Natural killer cell treated with Interleukin-12 subunit alpha and Interleukin-12 subunit beta and Interleukin-15 and Interleukin-18, amount 100 ng/mL, for 72 hours (primary cell): Measurements from ENCODE around the gene STRBP. TPM values are rescaled to one million over a fixed set of nuclear protein-coding genes. Genes with fewer than 3 reads are reported as not detected.
A peak's percentile ranks its signal among the peaks of the same experiment; 100 is the strongest.

Source experiments
- ATAC-seq, 2 donors: fragments of 150-1000 bp; cut with Tn5 transposase in 1 of 2; sonication (Bioruptor Pico), chemical (Tn5 transposase) in 1 of 2; 2 replicates each; pipeline ENCODE4 v1.10.0; 2021
- DNase-seq: peaks from one replicate; pipeline ENCODE4 v3.0.0; 2022; ENCODE audit warnings: low spot score
- H3K27ac Mint-ChIP-seq, 2 donors: 1 replicate in 1 of 2; 2 replicates in 1 of 2; pipeline ENCODE4 v1.8.0; 2022; ENCODE audit warnings: mixed read lengths in 2 of 2, mild to moderate bottlenecking in 1 of 2, moderate library complexity in 1 of 2
- H3K27me3 Mint-ChIP-seq, 2 donors: 1 replicate in 1 of 2; 2 replicates in 1 of 2; pipeline ENCODE4 v1.8.0; 2022; ENCODE audit warnings: mixed read lengths in 2 of 2
- H3K36me3 Mint-ChIP-seq: one replicate; pipeline ENCODE4 v1.8.0; 2022; ENCODE audit warnings: mixed read lengths
- H3K4me1 Mint-ChIP-seq, 2 donors: 1 replicate in 1 of 2; 2 replicates in 1 of 2; pipeline ENCODE4 v1.8.0; 2022; ENCODE audit warnings: low read depth in 2 of 2, mixed read lengths in 2 of 2, mild to moderate bottlenecking in 1 of 2
- H3K4me3 Mint-ChIP-seq: one replicate; pipeline ENCODE4 v1.8.0; 2022; ENCODE audit warnings: mixed read lengths
- H3K9me3 Mint-ChIP-seq: 2 replicates; pipeline ENCODE4 v1.8.0; 2022; ENCODE audit warnings: mixed read lengths
- total RNA-seq, 2 donors: library from RNA; stranded (reverse); gene quantifications; one replicate each; pipeline ENCODE4 v1.2.3, GENCODE V29; 2022

The STRBP gene
- total RNA-seq, 2 donors from 2014 or later, result 6.9 to 13.9 TPM

DNA sequence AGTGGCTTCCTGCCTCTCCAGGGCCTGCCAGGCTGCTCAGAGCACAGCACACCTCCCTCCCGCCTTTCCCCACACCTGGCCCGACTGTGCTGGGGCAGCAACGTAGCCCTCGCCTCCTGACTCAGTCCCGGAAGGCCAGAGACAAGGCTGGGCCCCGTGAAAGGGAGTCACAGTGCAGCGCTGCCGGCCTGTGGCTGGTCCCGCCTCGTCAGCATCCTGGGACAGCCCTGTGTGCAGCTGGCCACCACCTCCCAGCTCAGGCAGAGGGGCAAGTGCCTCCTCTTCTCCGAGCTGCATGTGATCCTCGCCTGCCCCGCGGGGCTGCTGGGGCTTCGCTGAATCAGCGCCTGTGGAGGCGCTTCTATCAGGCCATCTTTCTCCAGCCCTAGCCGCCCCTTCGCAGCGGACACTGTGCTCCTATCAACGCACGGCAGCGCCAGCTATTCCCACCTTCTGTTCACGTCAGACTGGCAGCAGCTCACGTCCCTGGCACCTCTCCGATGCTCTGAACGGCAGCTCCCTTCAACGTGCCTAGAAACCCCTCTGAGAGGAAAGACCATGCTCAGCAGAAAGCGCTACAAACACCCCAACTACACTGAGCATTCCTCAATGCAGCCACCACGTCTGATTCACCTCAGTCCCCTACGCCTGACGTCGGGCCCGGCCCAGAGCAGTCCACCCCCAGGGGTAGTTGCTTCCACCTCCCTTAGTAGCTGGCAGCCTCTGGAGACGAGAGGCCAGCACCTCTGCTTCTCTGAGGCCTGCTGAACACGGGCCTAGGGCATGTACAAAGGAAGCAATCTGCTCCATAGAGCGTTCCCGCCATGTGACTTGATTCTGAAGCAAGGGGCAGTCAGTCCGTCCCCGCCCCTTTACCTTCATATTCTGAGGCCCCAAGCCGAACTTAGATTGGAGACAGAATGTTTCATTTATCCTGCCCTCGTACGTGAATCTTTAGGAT is 156.1 kb downstream of the STRBP start:
- Mint-ChIP-seq H3K27me3 (no peaks in the 10 kb centered on the region), H3K36me3 (no peaks in the 10 kb centered on the region), H3K4me1 (peaks cover 0 to 3% of the 10 kb centered on the region in 2 donors), H3K4me3 (no peak overlapping the region), H3K9me3 (no peaks in the 10 kb centered on the region), H3K27ac (no peak overlapping the region)
- peak; percentile 22 to 46 for ATAC-seq
- DNase-seq, result no peak

DNA sequence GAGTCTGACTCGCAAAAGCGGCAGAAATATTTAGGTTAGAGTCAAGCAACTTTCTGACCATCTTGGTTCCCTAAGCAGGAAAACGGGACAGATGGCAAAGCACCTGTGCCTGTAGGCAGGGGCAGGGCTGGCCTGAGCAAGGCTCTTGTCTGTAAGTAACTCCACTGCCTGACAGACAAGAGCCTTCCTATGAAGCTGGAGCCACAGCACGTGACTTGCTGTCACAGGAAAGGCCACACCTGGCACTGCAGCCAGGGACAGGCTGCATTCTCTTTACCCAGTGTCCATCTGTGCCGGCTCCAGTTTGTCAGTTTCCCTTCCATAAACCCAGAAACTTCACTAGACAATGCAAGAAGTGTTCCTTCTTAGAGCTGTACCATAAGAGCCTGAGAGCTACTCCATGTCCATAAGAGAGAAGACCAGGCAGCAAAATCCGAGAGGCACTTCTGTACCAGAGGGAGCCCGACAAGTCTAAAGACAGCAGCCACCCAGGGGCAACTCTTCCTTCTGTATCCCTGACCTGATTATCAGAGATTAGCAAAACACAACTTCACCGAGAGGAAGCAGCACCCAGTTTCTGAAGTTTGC is 156.9 kb downstream of the STRBP start:
- ATAC-seq, result no peak
- H3K36me3 Mint-ChIP-seq, result no peaks in the 10 kb centered on the region
- DNase-seq, result no peak
- H3K4me3 Mint-ChIP-seq, result no peak overlapping the region
- H3K27ac Mint-ChIP-seq, result no peak overlapping the region
- H3K9me3 Mint-ChIP-seq, result no peaks in the 10 kb centered on the region
- peaks cover 0 to 5% of the 10 kb centered on the region in 2 donors for H3K4me1 Mint-ChIP-seq
- no peaks in the 10 kb centered on the region for H3K27me3 Mint-ChIP-seq

DNA sequence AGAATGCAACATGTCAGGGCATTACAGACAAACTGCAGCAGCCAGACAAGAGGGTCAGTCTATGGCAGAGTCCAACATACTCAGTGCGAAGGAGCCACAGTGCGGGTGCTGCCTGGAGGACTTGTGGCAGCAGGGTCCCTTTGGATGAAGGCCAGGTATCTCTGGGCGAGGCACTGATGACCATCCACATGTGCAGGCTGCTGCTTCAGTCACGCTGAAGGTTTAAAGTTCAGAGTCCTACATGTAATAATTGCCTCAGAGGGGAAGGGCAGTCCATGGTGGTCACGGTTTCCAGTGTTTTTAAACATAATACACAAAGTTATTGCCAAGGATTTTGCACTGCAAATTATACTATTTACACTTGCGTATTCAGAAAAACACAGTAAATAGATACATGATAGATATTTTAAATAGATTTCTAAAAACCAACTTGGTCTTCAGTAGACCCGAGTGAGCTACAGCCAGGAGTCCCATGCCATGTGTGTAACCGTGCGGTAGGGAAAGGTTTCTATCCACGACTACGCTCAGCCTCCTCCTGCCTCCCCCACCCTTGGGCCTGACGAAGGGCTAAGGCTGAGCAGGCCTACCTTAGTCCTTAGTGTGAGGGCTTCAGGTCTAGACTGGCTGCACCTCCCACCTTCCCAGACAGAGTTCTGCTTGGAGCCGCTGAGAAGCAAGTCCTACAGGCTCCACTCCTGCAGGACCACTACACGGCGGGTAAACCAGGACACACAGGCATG is 158.7 kb downstream of the STRBP start:
- H3K4me1 Mint-ChIP-seq, result peaks cover 0 to 5% of the 10 kb centered on the region in 2 donors
- H3K36me3 Mint-ChIP-seq, result no peaks in the 10 kb centered on the region
- no peaks in the 10 kb centered on the region for H3K27me3 Mint-ChIP-seq
- H3K9me3 Mint-ChIP-seq, result no peaks in the 10 kb centered on the region
- ATAC-seq (peak in 1 of 2 donors; percentile 4), DNase-seq (no peak)
- no peak overlapping the region for H3K4me3 Mint-ChIP-seq
- H3K27ac Mint-ChIP-seq, result no peak overlapping the region

DNA sequence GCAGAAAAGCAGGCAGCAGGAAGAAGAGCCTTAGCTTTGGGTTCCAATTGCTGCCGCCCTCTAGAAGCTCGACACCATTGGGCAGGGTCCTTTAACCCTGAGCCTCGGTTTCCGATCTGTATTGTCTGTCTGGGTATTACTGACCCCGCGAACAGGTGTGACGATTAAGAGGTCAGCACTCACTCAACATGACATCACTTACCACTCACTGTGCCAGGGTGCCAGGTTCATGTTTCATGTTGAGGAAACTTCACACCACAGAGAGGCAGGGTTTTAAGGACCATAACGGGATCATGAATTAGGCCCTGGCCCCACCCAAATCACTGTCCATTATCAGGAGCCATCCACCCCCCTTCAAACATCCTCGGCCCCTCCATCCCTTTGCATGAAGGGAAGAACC is 159.4 kb downstream of the STRBP start:
- H3K4me1 Mint-ChIP-seq, result peaks cover 0 to 5% of the 10 kb centered on the region in 2 donors
- H3K4me3 Mint-ChIP-seq, result no peak overlapping the region
- H3K9me3 Mint-ChIP-seq, result no peaks in the 10 kb centered on the region
- no peak overlapping the region for H3K27ac Mint-ChIP-seq
- no peaks in the 10 kb centered on the region for H3K27me3 Mint-ChIP-seq
- H3K36me3 Mint-ChIP-seq, result no peaks in the 10 kb centered on the region
- ATAC-seq (no peak), DNase-seq (no peak)

DNA sequence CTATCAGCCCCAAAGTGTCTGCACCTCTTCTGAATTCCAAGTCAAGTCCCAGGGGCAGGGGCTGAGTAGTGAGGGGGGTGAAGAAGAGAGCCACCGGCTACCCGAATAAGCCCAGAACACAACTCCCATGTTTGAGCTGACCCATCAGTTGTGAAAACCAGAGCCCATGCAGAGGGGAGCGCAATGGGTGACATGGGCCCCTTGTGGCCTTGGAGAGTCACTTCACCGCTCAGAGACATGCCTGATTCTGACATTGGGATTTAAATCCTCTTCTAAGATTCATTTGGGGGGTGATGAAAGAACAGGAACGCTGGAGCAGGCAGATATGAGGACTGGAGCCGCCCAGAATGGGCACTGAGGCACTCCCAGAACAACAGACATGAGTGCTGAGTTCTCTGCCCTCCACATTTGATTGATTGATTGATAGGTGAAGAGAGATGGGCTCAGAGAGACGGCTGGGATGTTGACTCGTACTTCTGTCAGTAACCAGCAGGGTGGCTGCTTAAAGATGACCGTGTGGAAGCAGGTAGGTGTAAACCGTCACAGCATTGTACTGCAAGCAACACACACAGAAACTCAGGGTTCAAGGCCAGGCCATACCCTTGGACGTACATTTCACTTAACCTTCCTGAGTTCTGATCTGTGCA is 160.6 kb downstream of the STRBP start:
- Mint-ChIP-seq H3K9me3 (no peaks in the 10 kb centered on the region), H3K4me1 (peaks cover 0 to 5% of the 10 kb centered on the region in 2 donors), H3K27me3 (no peaks in the 10 kb centered on the region), H3K4me3 (no peak overlapping the region), H3K36me3 (no peaks in the 10 kb centered on the region), H3K27ac (no peak overlapping the region)
- no peak for ATAC-seq
- DNase-seq, result no peak

DNA sequence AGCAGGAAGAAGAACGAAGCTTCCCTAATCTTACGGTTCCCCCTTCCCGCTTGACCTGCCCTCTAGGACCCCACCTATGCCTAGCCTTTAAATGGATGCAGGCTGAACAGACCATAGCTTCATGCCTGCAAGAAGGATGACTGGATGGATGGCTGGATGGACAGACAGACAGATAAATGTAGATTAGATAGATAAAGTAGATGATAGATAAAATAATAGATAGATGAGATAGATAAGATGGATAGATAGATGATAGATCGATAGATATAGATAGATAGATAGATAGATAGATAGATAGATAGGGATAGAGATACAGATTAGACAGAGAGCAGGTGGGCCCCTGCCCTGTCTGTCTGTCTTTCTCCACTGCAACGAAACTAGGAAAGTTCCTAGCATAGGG is 162.9 kb downstream of the STRBP start:
- peaks cover 0 to 2% of the 10 kb centered on the region in 2 donors for H3K4me1 Mint-ChIP-seq
- H3K9me3 Mint-ChIP-seq, result no peaks in the 10 kb centered on the region
- H3K27ac Mint-ChIP-seq, result no peak overlapping the region
- H3K36me3 Mint-ChIP-seq, result no peaks in the 10 kb centered on the region
- no peaks in the 10 kb centered on the region for H3K27me3 Mint-ChIP-seq
- DNase-seq (no peak), ATAC-seq (no peak)
- H3K4me3 Mint-ChIP-seq, result no peak overlapping the region

DNA sequence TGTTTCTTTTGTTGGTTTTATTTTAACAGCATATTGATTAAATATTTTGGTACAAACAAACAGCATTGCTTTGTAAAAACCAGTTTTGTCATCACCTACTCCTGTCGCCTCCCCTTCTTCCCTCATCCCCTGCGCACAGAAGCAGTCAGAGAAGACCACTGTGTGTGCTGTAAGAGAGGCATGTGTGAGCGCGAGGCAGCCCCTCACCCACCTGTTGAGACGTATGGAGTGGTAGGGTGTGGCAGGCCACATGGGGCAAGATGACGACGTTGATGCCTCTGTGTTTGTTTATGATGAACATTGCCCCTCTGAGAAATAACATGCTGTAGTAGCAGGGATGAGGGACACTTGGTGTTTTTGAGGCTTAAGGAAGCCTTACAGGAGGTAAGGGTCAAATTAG is 163.6 kb downstream of the STRBP start:
- DNase-seq (no peak), ATAC-seq (no peak)
- no peak overlapping the region for H3K27ac Mint-ChIP-seq
- no peaks in the 10 kb centered on the region for H3K27me3 Mint-ChIP-seq
- H3K9me3 Mint-ChIP-seq, result no peaks in the 10 kb centered on the region
- H3K4me3 Mint-ChIP-seq, result no peak overlapping the region
- H3K36me3 Mint-ChIP-seq, result no peaks in the 10 kb centered on the region
- peaks cover 0 to 2% of the 10 kb centered on the region in 2 donors for H3K4me1 Mint-ChIP-seq

DNA sequence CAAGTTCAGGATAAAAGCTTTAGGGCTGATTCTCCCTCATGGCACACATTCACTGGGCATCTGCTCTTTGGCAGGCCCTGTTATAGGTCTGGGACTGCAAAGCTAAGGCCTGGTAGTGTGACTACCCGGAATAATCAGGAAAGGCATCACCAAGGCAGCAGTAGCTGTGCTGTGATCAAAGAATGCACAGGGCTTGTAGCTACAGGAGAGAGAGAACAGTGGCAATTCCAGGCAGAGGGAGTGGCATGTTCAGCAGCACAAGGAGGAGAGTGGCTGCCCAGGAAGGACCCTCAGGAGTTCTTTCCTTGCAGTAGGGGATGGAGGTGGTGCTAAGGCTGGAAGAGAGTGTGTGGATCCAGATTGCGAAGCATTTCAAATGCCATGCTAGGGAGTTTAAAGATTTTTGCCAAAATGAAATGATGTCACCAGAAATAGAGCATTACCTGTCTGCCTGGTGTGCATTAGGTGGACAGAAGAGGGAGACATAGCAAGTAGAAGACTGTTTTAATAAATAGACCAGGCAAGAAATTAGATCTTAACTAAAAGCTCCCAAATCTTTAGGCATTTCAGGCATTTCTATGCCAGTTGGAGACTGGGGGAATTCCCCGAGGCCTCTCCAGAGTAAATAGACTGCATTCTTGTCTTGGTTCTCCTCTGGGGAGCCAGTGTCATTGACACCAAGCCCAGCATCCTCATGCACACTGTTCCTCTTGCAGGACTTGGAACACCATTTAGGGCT is 165.8 kb downstream of the STRBP start:
- no peaks in the 10 kb centered on the region for H3K27me3 Mint-ChIP-seq
- H3K4me3 Mint-ChIP-seq, result no peak overlapping the region
- ATAC-seq (no peak), DNase-seq (no peak)
- H3K27ac Mint-ChIP-seq, result no peak overlapping the region
- no peaks in the 10 kb centered on the region for H3K9me3 Mint-ChIP-seq
- peaks cover 4% of the 10 kb centered on the region for H3K36me3 Mint-ChIP-seq
- H3K4me1 Mint-ChIP-seq, result peaks cover 0 to 2% of the 10 kb centered on the region in 2 donors

DNA sequence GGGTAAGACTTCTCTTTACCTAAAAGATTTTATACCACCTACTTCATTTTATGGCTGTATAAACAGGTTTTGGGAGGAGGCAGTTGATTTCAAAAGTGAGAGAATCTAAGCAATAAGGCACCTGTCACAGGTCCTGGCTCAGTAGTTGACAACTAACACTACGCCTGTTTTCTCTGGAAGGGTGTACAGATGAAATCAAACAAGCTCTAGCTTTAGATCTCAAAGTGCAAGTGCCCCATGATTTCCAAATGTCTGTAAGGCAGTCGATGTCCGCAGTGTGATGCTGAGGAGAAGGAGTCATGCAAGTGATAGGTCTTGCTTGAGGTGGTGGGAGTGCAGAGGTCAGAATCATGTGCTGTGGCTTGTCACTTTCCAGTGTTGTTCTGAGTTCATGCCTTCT is 168.8 kb downstream of the STRBP start:
- no peak overlapping the region for H3K27ac Mint-ChIP-seq
- DNase-seq, result no peak
- ATAC-seq, result no peak
- H3K27me3 Mint-ChIP-seq, result no peaks in the 10 kb centered on the region
- H3K9me3 Mint-ChIP-seq, result no peaks in the 10 kb centered on the region
- no peaks in the 10 kb centered on the region for H3K4me1 Mint-ChIP-seq
- H3K36me3 Mint-ChIP-seq, result peaks cover 4% of the 10 kb centered on the region
- H3K4me3 Mint-ChIP-seq, result no peak overlapping the region

DNA sequence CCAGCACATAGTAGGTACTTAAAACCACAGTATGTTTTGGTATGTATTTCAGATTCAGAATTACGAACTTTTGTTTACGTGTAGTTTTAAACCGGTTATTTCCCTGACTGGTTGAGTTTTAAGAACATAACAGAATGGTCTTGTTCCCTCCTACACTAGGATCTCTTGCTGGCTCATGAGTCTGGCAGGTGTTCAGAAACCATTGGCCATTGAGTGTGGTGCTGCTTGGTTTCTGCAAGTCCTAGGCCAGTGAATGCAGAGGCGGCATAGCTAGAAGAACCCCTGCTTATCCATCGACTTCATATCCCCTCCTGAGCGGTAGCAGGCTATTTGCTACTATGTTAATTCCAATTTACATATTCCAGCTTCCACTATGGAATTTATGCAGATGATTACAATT is 169.3 kb downstream of the STRBP start:
- DNase-seq, result no peak
- no peaks in the 10 kb centered on the region for H3K9me3 Mint-ChIP-seq
- H3K4me3 Mint-ChIP-seq, result no peak overlapping the region
- ATAC-seq, result no peak
- no peaks in the 10 kb centered on the region for H3K27me3 Mint-ChIP-seq
- no peak overlapping the region for H3K27ac Mint-ChIP-seq
- no peaks in the 10 kb centered on the region for H3K4me1 Mint-ChIP-seq
- H3K36me3 Mint-ChIP-seq, result peaks cover 4% of the 10 kb centered on the region

DNA sequence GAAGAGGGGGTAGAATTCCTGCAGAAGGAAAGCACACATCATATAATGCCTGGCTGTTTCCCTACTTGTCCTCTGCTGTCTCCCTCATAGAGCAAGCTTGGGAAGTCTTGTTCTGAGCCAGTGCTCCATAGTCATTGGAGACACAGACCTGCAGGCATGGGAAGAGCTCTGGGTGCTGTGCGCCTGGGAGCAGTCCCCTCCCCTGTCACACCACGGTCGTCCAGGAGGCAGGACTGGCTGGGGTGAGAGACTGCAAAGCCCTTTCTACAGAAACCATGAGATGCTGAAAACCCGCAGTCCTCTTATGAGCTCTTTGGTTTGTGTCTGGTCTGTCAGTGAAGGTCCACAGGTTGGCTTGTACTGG is 170.3 kb downstream of the STRBP start:
- DNase-seq (no peak), ATAC-seq (no peak)
- Mint-ChIP-seq H3K36me3 (peaks cover 4% of the 10 kb centered on the region), H3K4me1 (no peaks in the 10 kb centered on the region), H3K9me3 (no peaks in the 10 kb centered on the region), H3K27ac (no peak overlapping the region), H3K27me3 (no peaks in the 10 kb centered on the region), H3K4me3 (no peak overlapping the region)

DNA sequence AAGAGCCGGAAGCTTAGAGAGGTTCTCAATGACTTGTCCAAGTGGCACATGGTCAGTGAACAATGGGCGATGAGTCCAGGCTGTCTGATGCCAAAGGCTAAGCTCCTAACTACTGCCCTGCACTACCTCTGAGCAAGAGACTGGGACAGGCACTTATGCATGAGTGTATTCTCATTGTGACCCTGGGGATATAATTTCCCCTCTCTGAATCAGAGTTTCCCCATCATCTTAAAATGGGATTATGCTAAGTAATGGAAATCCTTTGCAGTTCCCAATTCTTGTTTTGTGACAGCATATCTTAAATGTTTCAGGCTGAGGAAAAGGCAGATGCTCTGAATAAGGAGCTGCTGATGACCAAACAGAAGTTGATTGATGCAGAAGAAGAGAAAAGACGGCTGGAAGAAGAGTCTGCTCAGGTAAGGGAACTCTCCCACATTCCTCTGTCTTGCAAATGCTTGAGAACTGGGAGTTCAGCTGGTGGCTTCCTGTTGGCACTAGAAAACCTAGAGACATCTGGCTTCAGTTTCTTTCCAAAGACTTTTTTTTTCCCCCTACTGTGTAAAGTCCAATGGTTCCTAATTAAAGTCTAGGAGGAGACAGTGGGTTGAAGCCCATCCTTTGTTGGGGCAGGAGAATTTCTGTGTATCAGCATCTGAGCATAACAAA is 170.8 kb downstream of the STRBP start:
- Mint-ChIP-seq H3K36me3 (peaks cover 4% of the 10 kb centered on the region), H3K4me1 (no peaks in the 10 kb centered on the region), H3K27ac (no peak overlapping the region), H3K4me3 (no peak overlapping the region), H3K9me3 (no peaks in the 10 kb centered on the region), H3K27me3 (no peaks in the 10 kb centered on the region)
- no peak for DNase-seq
- no peak for ATAC-seq

DNA sequence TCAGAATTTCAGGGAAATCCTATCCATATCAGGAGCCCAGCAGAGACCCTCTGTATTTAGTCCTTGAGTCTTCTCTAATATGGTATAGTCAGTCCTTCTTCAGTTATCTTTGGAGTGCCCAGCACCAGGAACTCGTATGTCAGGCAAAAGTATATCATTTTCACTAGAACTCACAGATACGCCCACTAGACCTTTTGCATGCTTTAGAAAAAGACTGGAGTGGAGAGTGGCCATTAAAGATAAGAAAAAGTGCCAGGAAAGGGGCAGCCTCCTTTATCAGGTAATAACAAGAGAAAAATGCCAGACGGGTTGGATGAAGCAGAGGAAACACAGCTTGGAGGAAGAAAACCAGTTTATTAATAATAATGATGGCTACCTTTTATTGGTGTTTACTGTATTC is 171.4 kb downstream of the STRBP start:
- H3K4me1 Mint-ChIP-seq, result no peaks in the 10 kb centered on the region
- no peak overlapping the region for H3K27ac Mint-ChIP-seq
- ATAC-seq, result no peak

More for the DNA sequence above, 171.4 kb downstream of the STRBP start:
- no peaks in the 10 kb centered on the region for H3K9me3 Mint-ChIP-seq
- DNase-seq, result no peak
- no peak overlapping the region for H3K4me3 Mint-ChIP-seq
- no peaks in the 10 kb centered on the region for H3K27me3 Mint-ChIP-seq
- H3K36me3 Mint-ChIP-seq, result peaks cover 4% of the 10 kb centered on the region
